ENCODE results near the gene CLK4. TPM values are rescaled to one million over a fixed set of nuclear protein-coding genes. Genes with fewer than 3 reads are reported as not detected.

The CLK4 gene
- total RNA-seq, 1 experiment from 2014 or later = 23.8 TPM

GRCh38 chr5:178674334-178674733 is 47.5 kb upstream of the CLK4 start:
- ChIA-PET CTCF (interaction anchor here (0.6 kb wide), 1 partner anchor 19 kb away, joined by 9 read pairs; no protein-coding TSS in a partner anchor), POLR2A (ENCODE audit: unreplicated experiment) (no interaction called here)
- Histone ChIP-seq H3K9me3 (ENCODE audit: low read length) (no peaks in the 10 kb centered on the region), H2AFZ (ENCODE audit: low read length) (no peak overlapping the region), H3K27ac (ENCODE audit: low read length) (no peak overlapping the region), H3K36me3 (ENCODE audit: low read depth, low read length) (no peaks in the 10 kb centered on the region), H3K79me2 (ENCODE audit: low read length) (no peaks in the 10 kb centered on the region), H3K9me2 (replicated peaks; ENCODE audit: low read length) (no peaks in the 10 kb centered on the region), H3K4me2 (ENCODE audit: low read length) (no peak overlapping the region), H3K9ac (ENCODE audit: low read length) (no peak overlapping the region), H3F3A (ENCODE audit: low read length, unreplicated experiment) (no peaks in the 10 kb centered on the region), H3K4me1 (ENCODE audit: insufficient read depth, low read length) (peaks cover 5% of the 10 kb centered on the region), H4K20me1 (ENCODE audit: low read length) (no peaks in the 10 kb centered on the region), H3K4me3 (ENCODE audit: low read length) (no peak overlapping the region), H3K27me3 (ENCODE audit: low read length) (no peaks in the 10 kb centered on the region)
- no TSS peak for BruUV-seq (replicated peaks)
- TF ChIP-seq EZH2 (IDR thresholded peaks at IDR 0.05; ENCODE audit: low read length, unreplicated experiment) = no peak
- TF ChIP-seq CTCF (conservative IDR thresholded peaks at IDR 0.05; ENCODE audit: low read depth, low read length) = no peak
- TF ChIP-seq EZH2phosphoT487 (IDR thresholded peaks at IDR 0.05; ENCODE audit: borderline replicate concordance, low read length) = no peak
- ATAC-seq (no peak), DNase-seq (no peak)
- intact Hi-C loops (cut with micrococcal nuclease) = no loop called here

DNA sequence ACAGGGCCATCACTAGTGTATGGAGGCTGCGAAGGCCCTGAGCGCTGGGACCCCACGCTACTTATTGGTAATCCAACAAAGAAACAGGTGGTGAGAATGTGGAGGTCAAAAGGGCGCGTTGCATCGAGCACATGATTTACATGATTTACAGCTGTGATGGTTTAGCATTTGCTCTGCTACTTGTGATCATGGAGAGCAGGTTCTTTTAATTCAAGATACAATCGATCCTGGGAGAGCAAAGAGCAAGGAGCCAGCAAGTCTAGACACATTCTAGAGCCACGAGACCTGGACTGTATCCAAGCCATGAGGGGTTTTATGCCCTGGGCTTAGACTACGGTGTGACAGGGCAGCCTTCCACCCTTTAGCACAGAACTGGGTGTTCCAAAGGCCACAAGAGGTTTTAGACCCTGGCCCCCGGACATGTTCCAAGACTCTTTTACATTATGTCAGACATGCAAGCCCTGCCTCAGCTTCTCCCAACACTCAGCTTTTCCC is 47.0 kb upstream of the CLK4 start:
- H3K4me1 ChIP-seq (ENCODE audit: insufficient read depth, low read length) = peaks cover 10% of the 10 kb centered on the region
- no peaks in the 10 kb centered on the region for H3K9me2 ChIP-seq (replicated peaks; ENCODE audit: low read length)
- no TSS peak for BruUV-seq (replicated peaks)
- ChIA-PET CTCF (no interaction called here), POLR2A (ENCODE audit: unreplicated experiment) (no interaction called here)
- intact Hi-C loops (cut with micrococcal nuclease) = no loop called here
- H4K20me1 ChIP-seq (ENCODE audit: low read length) = no peaks in the 10 kb centered on the region
- TF ChIP-seq CTCF (conservative IDR thresholded peaks at IDR 0.05; ENCODE audit: low read depth, low read length) = no peak
- no peak for TF ChIP-seq EZH2phosphoT487 (IDR thresholded peaks at IDR 0.05; ENCODE audit: borderline replicate concordance, low read length)
- TF ChIP-seq EZH2 (IDR thresholded peaks at IDR 0.05; ENCODE audit: low read length, unreplicated experiment) = no peak
- no peaks in the 10 kb centered on the region for H3K9me3 ChIP-seq (ENCODE audit: low read length)
- DNase-seq (no peak), ATAC-seq (no peak)
- H3K79me2 ChIP-seq (ENCODE audit: low read length) = no peaks in the 10 kb centered on the region
- H3F3A ChIP-seq (ENCODE audit: low read length, unreplicated experiment) = no peaks in the 10 kb centered on the region
- no peak overlapping the region for H2AFZ ChIP-seq (ENCODE audit: low read length)
- no peaks in the 10 kb centered on the region for H3K27me3 ChIP-seq (ENCODE audit: low read length)
- H3K27ac ChIP-seq (ENCODE audit: low read length) = no peak overlapping the region
- H3K4me3 ChIP-seq (ENCODE audit: low read length) = no peak overlapping the region
- H3K36me3 ChIP-seq (ENCODE audit: low read depth, low read length) = no peaks in the 10 kb centered on the region
- H3K9ac ChIP-seq (ENCODE audit: low read length) = no peak overlapping the region
- no peak overlapping the region for H3K4me2 ChIP-seq (ENCODE audit: low read length)

GRCh38 chr5:178672630-178673029 is 45.8 kb upstream of the CLK4 start:
- H2AFZ ChIP-seq (ENCODE audit: low read length) = no peak overlapping the region
- no peak for DNase-seq
- no peaks in the 10 kb centered on the region for H3K9me3 ChIP-seq (ENCODE audit: low read length)
- H3K36me3 ChIP-seq (ENCODE audit: low read depth, low read length) = no peaks in the 10 kb centered on the region
- H3K9me2 ChIP-seq (replicated peaks; ENCODE audit: low read length) = no peaks in the 10 kb centered on the region
- H3F3A ChIP-seq (ENCODE audit: low read length, unreplicated experiment) = no peaks in the 10 kb centered on the region
- H3K4me2 ChIP-seq (ENCODE audit: low read length) = no peak overlapping the region
- H3K9ac ChIP-seq (ENCODE audit: low read length) = no peak overlapping the region
- ChIA-PET POLR2A (ENCODE audit: unreplicated experiment) (no interaction called here), CTCF (no interaction called here)
- no peaks in the 10 kb centered on the region for H3K27me3 ChIP-seq (ENCODE audit: low read length)
- H3K79me2 ChIP-seq (ENCODE audit: low read length) = no peaks in the 10 kb centered on the region
- intact Hi-C loops (cut with micrococcal nuclease) = no loop called here
- TF ChIP-seq EZH2 (IDR thresholded peaks at IDR 0.05; ENCODE audit: low read length, unreplicated experiment) (no peak), EZH2phosphoT487 (IDR thresholded peaks at IDR 0.05; ENCODE audit: borderline replicate concordance, low read length) (no peak), CTCF (conservative IDR thresholded peaks at IDR 0.05; ENCODE audit: low read depth, low read length) (no peak)
- no peak overlapping the region for H3K4me3 ChIP-seq (ENCODE audit: low read length)
- no peaks in the 10 kb centered on the region for H4K20me1 ChIP-seq (ENCODE audit: low read length)
- BruUV-seq (replicated peaks) = no TSS peak
- ATAC-seq = no peak
- H3K4me1 ChIP-seq (ENCODE audit: insufficient read depth, low read length) = peaks cover 21% of the 10 kb centered on the region
- H3K27ac ChIP-seq (ENCODE audit: low read length) = no peak overlapping the region
